Tibial nerve (tissue), 4 donors: ENCODE results near the gene ALAD.

Experiments used
- EP300 ChIP-seq, 2 donors: sonication (generic); formaldehyde crosslinking; IDR thresholded peaks; one replicate each; pipeline ENCODE4 v1.6.1; 2017; ENCODE audit warnings: antibody characterized with exemption in 2 of 2, mild to moderate bottlenecking in 1 of 2
- POLR2A ChIP-seq, 2 donors: fragments of 450-650 bp; IDR thresholded peaks; one replicate each; pipeline ENCODE4 v1.6.1; 2017; ENCODE audit warnings: antibody characterized with exemption in 2 of 2, mild to moderate bottlenecking in 2 of 2, moderate library complexity in 2 of 2
- TF ChIP-seq, protein P1 (sequence below), 5 experiments: fragments of 200-600 bp in 3 of 5; fragments of 450-650 bp in 2 of 5; sonication (generic) in 3 of 5; IDR thresholded peaks; one replicate each; pipeline ENCODE4 v1.5.1; 2016 to 2019; ENCODE audit warnings: antibody characterized with exemption in 5 of 5, mild to moderate bottlenecking in 3 of 5, moderate library complexity in 2 of 5

DNA sequence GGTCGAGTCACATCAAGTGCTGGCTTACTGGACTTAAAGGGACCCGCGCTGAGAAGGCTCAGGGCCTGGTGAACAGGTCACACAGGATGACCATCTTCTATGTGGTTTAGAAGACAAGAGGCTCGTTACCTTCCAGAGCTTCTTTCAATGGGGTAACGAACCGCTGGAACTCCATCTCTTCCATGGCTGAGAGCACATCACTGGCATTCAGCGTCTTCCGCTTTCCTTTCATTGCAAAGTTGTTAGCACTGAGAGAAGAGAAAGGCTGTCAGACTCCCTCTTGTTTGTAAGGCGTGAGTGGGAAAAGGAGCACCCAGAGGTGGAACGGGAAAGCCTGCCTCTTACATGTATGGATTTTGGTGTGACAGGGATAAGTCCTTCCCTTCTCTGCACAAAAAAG is 8.4 kb upstream of the ALAD start:
- no peak for TF ChIP-seq POLR2A (IDR thresholded peaks at IDR 0.05)
- TF ChIP-seq, protein P1, sequence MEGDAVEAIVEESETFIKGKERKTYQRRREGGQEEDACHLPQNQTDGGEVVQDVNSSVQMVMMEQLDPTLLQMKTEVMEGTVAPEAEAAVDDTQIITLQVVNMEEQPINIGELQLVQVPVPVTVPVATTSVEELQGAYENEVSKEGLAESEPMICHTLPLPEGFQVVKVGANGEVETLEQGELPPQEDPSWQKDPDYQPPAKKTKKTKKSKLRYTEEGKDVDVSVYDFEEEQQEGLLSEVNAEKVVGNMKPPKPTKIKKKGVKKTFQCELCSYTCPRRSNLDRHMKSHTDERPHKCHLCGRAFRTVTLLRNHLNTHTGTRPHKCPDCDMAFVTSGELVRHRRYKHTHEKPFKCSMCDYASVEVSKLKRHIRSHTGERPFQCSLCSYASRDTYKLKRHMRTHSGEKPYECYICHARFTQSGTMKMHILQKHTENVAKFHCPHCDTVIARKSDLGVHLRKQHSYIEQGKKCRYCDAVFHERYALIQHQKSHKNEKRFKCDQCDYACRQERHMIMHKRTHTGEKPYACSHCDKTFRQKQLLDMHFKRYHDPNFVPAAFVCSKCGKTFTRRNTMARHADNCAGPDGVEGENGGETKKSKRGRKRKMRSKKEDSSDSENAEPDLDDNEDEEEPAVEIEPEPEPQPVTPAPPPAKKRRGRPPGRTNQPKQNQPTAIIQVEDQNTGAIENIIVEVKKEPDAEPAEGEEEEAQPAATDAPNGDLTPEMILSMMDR (IDR thresholded peaks at IDR 0.05), result no peak
- TF ChIP-seq EP300 (IDR thresholded peaks at IDR 0.05), result no peak
